Mesenchymal stem cell (in vitro differentiated cells and primary cell): ENCODE results near the gene ORAI3. TPM values are rescaled to one million over a fixed set of nuclear protein-coding genes. Genes with fewer than 3 reads are reported as not detected.

ENCODE experiments used
- DNase-seq: peaks from one replicate; pipeline ENCODE4 v3.0.0-alpha.2; 2013
- H2AFZ ChIP-seq: one replicate; pipeline ENCODE4 v1.6.1; 2013; ENCODE audit warnings: low read depth, mild to moderate bottlenecking, control low read depth, inconsistent platforms, low read length, moderate library complexity
- H2AK5ac ChIP-seq: 2 replicates; pipeline ENCODE4 v1.6.1; 2013; ENCODE audit warnings: low read length, moderate library complexity, mild to moderate bottlenecking, inconsistent platforms; ENCODE audit not compliant: severe bottlenecking
- H2BK120ac ChIP-seq: one replicate; pipeline ENCODE4 v1.6.1; 2013; ENCODE audit warnings: low read depth, mild to moderate bottlenecking, inconsistent platforms, low read length, moderate library complexity
- H2BK12ac ChIP-seq, 2 experiments: one replicate each; pipeline ENCODE4 v1.6.1; 2013; ENCODE audit warnings: inconsistent platforms in 2 of 2, low read length in 2 of 2, mild to moderate bottlenecking in 2 of 2, moderate library complexity in 2 of 2, control low read depth in 1 of 2
- H2BK15ac ChIP-seq: one replicate; pipeline ENCODE4 v1.6.1; 2013; ENCODE audit warnings: mild to moderate bottlenecking, low read depth, inconsistent platforms; ENCODE audit not compliant: poor library complexity, severe bottlenecking
- H2BK5ac ChIP-seq: 2 replicates; pipeline ENCODE4 v1.6.1; 2013; ENCODE audit warnings: low read depth, mild to moderate bottlenecking, low read length, control low read depth, inconsistent platforms; ENCODE audit not compliant: poor library complexity, severe bottlenecking
- H3K14ac ChIP-seq, 2 experiments: one replicate each; pipeline ENCODE4 v1.6.1; 2013; ENCODE audit warnings: inconsistent platforms in 2 of 2, low read length in 2 of 2, control low read depth in 1 of 2, mild to moderate bottlenecking in 1 of 2, moderate library complexity in 1 of 2
- H3K18ac ChIP-seq, 2 experiments: one replicate each; pipeline ENCODE4 v1.6.1; 2013; ENCODE audit warnings: inconsistent platforms in 2 of 2, low read length in 2 of 2, control low read depth in 1 of 2, low read depth in 1 of 2, mild to moderate bottlenecking in 1 of 2
- H3K23ac ChIP-seq, 2 experiments: one replicate each; pipeline ENCODE4 v1.6.1; 2013; ENCODE audit warnings: inconsistent platforms in 2 of 2, low read length in 2 of 2, mild to moderate bottlenecking in 2 of 2, moderate library complexity in 2 of 2, control low read depth in 1 of 2
- H3K27ac ChIP-seq: 2 replicates; pipeline ENCODE4 v1.5.1; 2013; ENCODE audit warnings: mild to moderate bottlenecking, moderate library complexity, low read length, control low read depth, inconsistent platforms; ENCODE audit not compliant: poor library complexity, severe bottlenecking
- H3K27me3 ChIP-seq, 2 experiments: 2 replicates each; pipeline versions ENCODE4 v1.6.1 to v1.7.0; 2013; ENCODE audit warnings: low read length in 2 of 2, mild to moderate bottlenecking in 2 of 2, moderate library complexity in 2 of 2, control low read depth in 1 of 2, inconsistent platforms in 1 of 2; ENCODE audit not compliant: control insufficient read depth in 1 of 2, insufficient read depth in 1 of 2
- H3K36me3 ChIP-seq, 2 experiments: 2 replicates each; pipeline versions ENCODE4 v1.6.1 to v1.7.0; 2013; ENCODE audit warnings: low read length in 2 of 2, control low read depth in 1 of 2, inconsistent platforms in 1 of 2, low read depth in 1 of 2, mild to moderate bottlenecking in 1 of 2; ENCODE audit not compliant: insufficient read depth in 2 of 2, control insufficient read depth in 1 of 2
- H3K4ac ChIP-seq, 2 experiments: one replicate each; pipeline ENCODE4 v1.6.1; 2013; ENCODE audit warnings: inconsistent platforms in 2 of 2, low read length in 2 of 2, mild to moderate bottlenecking in 2 of 2, moderate library complexity in 2 of 2, control low read depth in 1 of 2, low read depth in 1 of 2
- H3K4me1 ChIP-seq: 2 replicates; pipeline ENCODE4 v1.6.1; 2013; ENCODE audit warnings: low read depth, low read length, control low read depth; ENCODE audit not compliant: control insufficient read depth, insufficient read depth
- H3K4me2 ChIP-seq: 2 replicates; pipeline ENCODE4 v1.6.1; 2013; ENCODE audit warnings: low read length, mild to moderate bottlenecking, inconsistent platforms; ENCODE audit not compliant: poor library complexity, severe bottlenecking
- H3K4me3 ChIP-seq, 2 experiments: 2 replicates each; pipeline versions ENCODE4 v1.5.1 to v1.7.0; 2013; ENCODE audit warnings: low read length in 2 of 2, mild to moderate bottlenecking in 2 of 2, control low read depth in 1 of 2, low read depth in 1 of 2; ENCODE audit not compliant: insufficient read depth in 1 of 2
- H3K79me1 ChIP-seq: replicated peaks from 2 replicates; pipeline ENCODE4 v1.6.1; 2013; ENCODE audit warnings: mild to moderate bottlenecking, control low read depth, low read length, inconsistent platforms; ENCODE audit not compliant: poor library complexity, severe bottlenecking
- H3K9ac ChIP-seq: 2 replicates; pipeline ENCODE4 v1.7.0; 2013; ENCODE audit warnings: mild to moderate bottlenecking, low read length, moderate library complexity
- H3K9me3 ChIP-seq: 2 replicates; pipeline ENCODE4 v1.7.0; 2013; ENCODE audit warnings: mild to moderate bottlenecking, low read length; ENCODE audit not compliant: control insufficient read depth
- H4K8ac ChIP-seq: one replicate; pipeline ENCODE4 v1.6.1; 2013; ENCODE audit warnings: inconsistent platforms, mild to moderate bottlenecking, low read length, moderate library complexity
- H4K91ac ChIP-seq: one replicate; pipeline ENCODE4 v1.6.1; 2013; ENCODE audit warnings: mild to moderate bottlenecking, low read length, inconsistent platforms
- WGBS: methylation state at CpG from one replicate; pipeline ENCODE4 v1.1.7; 2013; ENCODE audit warnings: mixed read lengths; 5-methylcytosine and 5-hydroxymethylcytosine counted together
- small RNA-seq: library from polyadenylated mRNA; stranded (forward); fragments of <200 nt; extraction: miRNeasy Mini kit (QIAGEN cat#:217004); gene quantifications from one replicate; pipeline ENCODE3, GENCODE V24; 2013; ENCODE audit warnings: low read depth

Gene ORAI3

DNA sequence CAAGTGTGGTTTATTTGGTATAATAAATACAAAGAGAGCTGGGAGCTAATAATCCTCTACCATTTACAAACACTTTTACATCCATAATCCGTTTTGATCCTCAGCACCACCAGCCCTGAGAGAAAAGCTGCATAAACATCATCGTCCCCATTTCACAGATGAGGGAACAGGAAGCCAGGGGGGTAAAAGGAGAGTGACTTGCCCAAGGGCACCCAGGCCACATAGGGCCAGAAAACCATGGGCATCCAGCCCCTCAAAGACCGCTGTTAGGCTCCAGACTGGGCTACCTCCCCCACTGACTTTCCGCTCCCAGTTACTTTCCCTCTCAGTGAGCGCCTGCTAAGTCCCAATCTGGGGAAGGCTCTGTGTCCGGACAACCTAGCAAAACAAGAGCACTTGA is 54.9 kb downstream of the ORAI3 start:
- H4K91ac ChIP-seq, result no peak overlapping the region
- H3K27ac ChIP-seq, result no peak overlapping the region
- no peak for DNase-seq
- no peak overlapping the region for H2BK15ac ChIP-seq
- H2BK120ac ChIP-seq, result no peak overlapping the region
- no peaks in the 10 kb centered on the region for H3K27me3 ChIP-seq
- H3K4ac ChIP-seq, result no peak overlapping the region
- H4K8ac ChIP-seq, result no peak overlapping the region
- no peak overlapping the region for H3K4me2 ChIP-seq
- H3K9ac ChIP-seq, result no peak overlapping the region
- no peak overlapping the region for H3K4me3 ChIP-seq
- no peaks in the 10 kb centered on the region for H3K9me3 ChIP-seq
- H2AK5ac ChIP-seq, result no peak overlapping the region
- H2AFZ ChIP-seq, result no peak overlapping the region
- H3K18ac ChIP-seq, result no peak overlapping the region
- no peak overlapping the region for H2BK5ac ChIP-seq
- peaks cover 20% of the 10 kb centered on the region for H3K79me1 ChIP-seq
- H3K36me3 ChIP-seq, result peaks cover 0 to 6% of the 10 kb centered on the region in 2 experiments
- no peak overlapping the region for H3K23ac ChIP-seq
- no peak overlapping the region for H3K14ac ChIP-seq
- WGBS, result 92% methylated on average over 5 of the region's 6 CpGs
- H2BK12ac ChIP-seq, result no peak overlapping the region
- peaks cover 31% of the 10 kb centered on the region for H3K4me1 ChIP-seq

Small RNA genes within 50 kb of the gene (small RNA-seq; reads per million reads assigned to genes)
- not detected for gene AC135048.1
